OCI-M2 (cell line): Measurements from ENCODE around the gene CASP5.
"Not testable (repeated sequence)": the region's sequence is repeated elsewhere in the genome, so short reads cannot be mapped to it uniquely, and the experiment has no call there.

ENCODE experiments used
- DNase-seq: peaks from one replicate; lab custom pipeline; 2025; ENCODE audit not compliant: unreplicated experiment; lab: John Stamatoyannopoulos, UW

Gene CASP5

DNA sequence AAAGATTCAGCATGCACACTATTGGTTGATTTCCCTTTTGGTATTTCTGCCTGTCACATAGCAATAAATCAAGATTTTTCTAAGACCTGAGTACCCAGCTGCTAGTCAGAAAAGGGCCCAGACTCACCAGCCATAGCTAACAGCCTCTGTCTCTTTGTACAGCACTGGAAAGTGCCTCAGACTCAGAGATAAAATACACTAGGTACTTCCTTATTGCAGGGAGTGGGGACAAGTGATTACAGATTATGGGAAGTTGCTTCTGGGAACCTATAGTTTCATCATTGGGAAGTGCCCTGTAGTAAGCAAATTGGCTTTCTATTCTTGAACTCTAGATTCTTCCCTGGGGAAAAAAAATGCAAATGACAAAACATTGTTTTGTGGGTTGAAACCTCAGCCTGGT is at the start of gene CASP5:
Gene CASP5 (minus strand): TSS at position 166 of the 400 bp plus-strand sequence. CDS start 32 bp downstream, at position 134.
- no peak for DNase-seq

DNA sequence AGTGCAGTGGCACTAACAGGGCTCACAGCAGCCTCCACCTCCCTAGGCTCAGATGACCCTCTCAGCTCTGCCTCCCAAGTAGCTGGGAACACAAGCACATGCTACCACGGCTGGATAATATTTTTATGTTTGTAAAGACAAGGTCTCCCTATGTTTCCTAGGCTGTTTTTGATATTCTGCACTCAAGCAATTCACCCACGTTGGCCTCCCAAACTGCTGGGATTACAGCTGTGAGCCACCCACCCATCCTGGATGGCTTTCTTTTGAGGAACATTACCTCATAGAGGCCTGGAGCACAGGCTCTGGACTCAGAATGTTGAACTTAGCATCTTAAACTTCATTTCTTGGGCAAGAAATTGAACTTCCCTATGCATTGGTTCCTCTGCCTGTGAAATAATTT is 49.1 kb upstream of the CASP5 start:
- not testable (repeated sequence) for DNase-seq

DNA sequence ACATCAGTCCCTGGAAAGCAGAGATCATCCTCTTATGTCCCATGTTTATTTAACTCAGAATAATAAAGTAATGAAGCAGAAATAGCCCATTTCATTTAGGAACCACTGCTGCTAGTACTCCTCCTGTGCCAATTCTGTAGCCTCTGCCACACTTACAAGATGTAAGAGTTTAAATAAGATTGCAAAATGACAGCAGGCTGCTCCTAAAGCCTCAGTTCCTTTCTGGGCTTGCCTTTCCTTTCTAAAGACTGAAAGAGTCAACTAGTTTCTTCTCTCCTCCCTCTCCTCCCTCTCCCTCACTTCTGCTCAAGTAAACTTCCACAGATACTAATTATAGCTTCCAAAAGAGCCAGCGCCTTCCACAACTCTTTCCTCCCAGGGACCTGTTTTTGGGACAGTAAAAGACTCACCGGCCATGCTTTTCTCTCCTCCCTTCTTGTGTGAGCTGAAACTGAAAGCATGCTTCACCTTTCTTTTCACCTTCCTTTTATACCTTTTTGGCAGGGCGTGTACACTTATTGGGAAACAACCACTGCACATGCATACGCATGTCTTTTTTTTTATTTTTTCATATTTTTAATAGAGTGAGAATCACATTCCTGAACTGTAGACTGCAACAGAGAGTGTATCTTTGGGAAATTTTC is 48.2 kb upstream of the CASP5 start:
- DNase-seq: no peak

DNA sequence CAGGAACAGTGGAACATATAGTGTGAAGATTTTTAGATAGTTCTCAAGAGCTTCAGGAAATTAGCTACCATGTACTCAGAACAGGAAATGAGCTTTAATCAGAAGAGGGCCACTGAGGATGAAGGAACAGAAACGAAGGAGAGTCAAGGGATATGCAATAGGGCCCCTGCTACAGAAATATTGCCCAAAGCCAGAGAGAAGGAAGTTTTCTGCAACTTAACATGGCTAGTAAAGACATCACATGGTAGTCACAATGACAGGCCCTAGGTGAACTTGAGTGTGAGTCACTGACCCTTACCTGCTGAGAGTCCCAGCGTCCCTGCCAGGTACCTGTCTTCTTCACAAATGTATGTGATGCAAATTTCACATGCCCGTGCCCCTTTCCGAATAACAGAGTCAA is 47.3 kb upstream of the CASP5 start:
- DNase-seq: no peak

DNA sequence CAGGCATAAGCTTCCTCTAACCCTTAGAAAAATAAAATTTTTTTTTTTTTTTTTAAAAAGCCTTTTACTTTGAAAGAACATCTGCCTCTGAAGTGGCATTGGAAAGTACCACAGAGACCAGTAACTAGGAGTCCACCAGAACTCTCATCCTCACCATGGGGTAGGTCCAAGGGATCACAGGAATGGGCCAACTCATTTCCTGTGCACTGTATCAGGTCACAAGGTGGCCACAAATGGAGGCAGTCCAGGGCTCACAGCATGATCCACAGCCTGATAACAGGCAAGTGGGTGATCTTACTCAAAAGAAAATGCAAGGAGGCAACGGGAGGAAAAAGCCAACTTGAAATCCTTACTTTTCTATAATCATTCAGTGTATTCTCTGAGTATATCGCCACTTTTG is 46.8 kb upstream of the CASP5 start:
- not testable (repeated sequence) for DNase-seq

DNA sequence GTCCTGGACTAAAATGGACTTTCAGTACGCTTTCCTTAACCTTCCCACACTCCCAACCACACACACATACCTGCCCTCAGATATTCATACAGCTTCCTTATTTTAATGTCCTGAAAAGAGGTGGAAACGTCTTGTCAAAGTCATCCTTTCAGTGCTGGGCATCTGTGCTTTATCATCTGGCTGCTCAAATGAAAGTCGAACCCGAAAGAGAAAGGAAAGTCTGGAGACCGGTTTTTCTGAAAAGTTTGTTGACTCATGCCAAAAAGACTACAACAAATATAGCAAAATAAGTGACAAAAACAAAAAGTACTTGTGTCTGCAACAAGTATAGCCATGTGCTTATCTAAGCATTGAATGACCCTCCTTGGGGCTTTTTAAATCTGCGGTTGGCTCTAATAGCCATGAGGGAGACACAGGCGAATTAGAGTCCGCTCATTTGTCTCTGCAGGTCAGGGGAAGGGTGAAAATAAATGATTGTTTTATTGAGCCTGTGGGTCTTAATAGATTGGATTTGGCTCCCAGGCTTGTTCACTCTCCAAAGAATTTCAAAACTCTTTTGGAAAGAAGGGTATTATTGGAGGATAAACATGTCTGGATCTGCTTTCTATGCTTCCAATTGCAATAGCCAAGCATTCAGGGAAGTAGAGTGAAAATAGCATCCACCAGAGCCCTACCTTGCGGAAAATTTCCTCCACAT is 40.4 kb upstream of the CASP5 start:
- DNase-seq: not testable (repeated sequence)

DNA sequence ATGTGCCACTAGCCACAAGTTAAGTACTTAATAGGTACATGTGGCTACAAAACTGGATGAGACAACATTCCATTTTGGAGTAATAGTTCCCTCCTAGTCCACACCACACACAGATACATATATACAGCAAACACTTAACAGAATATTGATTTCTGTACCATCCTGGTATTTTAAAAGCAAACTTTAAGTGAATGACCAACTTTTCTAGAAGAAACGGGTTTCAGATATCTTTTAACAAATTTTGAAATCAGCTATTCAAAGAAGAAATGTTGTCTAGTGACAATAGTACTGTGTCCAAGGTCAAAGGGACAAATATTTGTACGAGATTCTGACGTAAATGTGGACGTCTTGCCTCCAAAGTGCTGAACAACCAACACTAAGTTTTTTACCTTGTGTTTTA is 34.5 kb upstream of the CASP5 start:
- DNase-seq: no peak

DNA sequence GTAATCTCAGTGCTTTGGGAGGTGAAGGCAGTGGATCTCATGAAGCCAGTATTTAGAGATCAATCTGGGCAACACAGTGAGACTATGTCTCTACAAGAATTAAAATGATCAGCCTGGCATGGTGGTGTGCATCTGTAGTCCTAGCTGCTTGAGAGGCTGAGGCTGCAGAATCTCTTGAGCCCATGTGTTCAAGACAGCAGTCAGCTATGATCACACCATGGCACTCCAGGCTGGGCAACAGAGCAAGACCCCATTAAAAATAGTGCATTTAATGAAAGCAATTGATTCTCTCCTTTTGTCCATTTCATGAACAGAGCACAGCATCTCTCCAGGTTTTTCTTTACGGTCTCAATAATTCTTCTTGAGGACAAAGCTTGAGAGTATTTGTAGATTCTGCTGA is 33.5 kb upstream of the CASP5 start:
- DNase-seq: no peak

DNA sequence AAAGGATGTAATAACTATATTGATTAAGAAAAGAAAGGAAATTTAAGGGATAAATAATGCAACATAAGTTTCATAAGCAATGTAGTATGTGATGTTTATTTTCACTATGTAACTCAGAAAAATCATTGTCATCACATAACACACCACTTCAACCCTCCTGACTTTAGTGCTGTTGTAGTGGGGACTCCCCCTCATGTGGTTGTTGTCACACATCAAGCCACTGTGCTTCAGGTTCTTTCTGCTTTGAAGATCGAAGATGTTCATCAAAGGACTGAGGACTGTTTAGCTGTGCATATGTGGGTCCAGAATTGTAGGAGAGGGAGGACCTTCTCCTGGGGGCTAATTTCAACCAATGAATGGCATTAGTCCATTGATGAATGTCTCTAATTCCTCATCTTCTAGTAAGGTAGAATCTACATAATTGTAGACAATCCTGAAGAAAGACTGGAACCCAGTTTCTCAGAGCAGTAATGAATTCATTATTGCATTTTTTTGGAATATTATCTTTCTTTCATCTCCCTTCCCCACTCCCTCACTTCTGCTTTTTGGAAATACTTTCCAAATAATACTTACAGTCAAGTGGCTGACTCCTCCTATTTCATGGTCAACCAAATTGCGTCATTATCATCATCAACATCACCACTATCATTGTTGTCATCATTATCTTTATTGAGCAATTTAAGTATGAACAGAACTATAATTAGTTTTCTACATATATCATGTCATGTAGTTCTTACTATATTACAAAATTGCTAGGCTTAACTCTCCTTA is 31.9 kb upstream of the CASP5 start:
- no peak for DNase-seq

DNA sequence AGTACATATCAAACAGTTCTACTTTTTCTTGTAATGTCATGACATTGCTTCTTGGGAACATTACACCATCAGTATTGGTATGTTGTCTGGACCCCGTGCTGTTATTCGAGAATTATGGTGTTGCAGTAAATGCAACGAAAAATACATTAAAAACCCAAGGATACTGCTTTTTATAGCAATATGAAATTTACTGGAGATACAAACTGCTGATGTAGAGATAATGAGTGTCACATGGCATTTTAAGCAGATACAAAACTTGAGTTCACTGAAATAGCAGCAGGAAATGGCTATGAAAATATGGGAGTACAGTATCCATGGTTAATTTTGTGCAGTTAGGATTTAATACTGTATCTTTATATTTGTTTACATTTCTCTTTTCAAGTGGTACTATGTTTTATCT is 29.5 kb upstream of the CASP5 start:
- DNase-seq: no peak

DNA sequence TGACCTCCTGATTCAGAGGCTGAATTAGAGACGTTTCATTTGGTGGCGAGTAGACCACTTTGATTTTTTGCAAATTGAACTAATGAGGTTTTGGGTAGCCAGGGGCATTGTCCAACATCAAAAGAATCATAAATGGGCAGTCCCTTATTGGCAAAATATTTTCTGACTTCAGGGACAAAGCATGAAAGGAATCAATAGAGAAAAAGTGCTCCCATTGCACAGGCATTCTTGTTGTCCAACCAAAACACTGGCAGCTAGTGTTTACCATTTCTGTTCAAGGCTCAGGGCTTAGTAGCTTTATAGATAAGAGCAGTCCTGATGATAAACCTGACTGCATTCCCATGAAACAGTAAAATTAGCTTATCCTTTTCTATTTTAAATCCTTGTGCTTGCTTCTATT is 28.6 kb upstream of the CASP5 start:
- DNase-seq: no peak

DNA sequence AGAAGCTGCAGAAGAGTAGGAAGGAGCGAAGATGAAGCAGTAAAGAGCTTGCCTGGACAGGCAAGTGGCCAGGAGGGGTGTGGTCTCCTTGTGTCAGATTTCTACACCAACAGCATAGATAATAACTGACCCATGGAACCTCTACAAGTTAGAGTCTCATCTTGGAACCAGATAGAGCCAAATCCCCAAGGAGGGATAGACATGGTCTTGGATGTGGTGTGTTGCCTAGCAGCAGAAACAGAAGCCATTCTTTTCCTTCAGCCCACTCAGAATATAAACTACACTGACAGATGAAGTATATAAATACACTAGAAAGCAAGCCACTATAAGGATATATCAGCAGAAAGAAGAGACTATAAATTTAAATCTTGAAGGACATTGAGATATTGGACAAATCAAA is 26.5 kb upstream of the CASP5 start:
- no peak for DNase-seq

DNA sequence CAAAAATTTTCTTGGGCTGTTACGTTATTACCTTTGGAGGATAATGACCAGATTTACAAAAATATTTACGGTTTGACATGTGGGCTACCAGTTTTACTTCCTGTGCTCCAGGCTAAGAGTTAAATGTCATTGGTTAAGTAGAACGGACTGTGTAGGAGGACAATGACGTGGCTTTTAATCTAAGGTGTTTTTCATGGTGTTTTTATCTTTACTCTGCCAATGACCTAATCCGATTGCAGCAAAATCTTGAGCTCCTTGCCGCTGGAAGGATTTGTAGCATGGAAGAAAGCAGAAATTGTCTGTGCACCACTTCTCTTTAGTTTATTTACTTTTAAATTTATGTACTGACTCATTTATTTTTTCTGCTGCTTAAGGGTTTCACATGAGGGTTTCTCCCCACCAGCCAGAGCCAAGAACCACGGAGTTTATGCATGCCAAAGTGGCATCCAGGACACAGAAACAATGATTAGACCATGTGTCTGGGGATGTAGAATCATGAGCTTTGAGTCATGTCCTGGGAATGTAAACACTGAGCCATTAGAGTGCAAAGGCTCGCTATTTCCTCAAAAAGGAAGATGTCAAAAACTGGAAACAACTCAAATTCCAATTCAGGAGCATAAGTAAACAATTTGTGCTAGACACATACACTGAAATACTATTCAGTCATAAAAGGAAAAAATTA is 24.1 kb upstream of the CASP5 start:
- DNase-seq: no peak

DNA sequence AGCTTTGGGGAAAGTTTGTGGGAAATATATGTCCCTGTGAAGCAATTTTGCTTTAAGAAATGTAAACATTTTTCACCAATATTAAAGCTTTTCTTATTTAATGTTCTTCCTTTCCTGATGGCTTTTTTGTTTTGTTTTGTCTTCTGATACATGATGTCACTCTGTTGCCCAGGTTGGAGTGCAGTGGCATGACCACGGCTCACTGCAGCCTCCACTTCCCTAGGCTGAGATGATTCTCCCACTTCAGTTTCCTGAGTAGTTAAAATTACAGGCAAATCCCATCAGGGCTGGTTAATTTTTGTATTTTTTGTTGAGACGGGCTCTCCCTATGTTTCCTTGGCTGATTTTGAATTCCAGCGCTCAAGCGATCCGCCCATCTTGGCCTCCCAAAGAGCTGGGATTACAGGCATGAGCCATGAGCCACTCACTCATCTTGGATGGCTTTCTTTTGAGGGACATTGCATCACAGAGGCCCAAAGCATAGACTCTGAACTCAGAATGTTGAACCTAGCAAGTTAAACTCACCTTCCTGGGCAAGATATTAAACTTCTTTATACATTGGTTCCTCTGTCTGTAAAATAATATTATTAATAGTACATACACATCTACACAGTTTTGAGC is 22.8 kb upstream of the CASP5 start:
- no peak for DNase-seq

DNA sequence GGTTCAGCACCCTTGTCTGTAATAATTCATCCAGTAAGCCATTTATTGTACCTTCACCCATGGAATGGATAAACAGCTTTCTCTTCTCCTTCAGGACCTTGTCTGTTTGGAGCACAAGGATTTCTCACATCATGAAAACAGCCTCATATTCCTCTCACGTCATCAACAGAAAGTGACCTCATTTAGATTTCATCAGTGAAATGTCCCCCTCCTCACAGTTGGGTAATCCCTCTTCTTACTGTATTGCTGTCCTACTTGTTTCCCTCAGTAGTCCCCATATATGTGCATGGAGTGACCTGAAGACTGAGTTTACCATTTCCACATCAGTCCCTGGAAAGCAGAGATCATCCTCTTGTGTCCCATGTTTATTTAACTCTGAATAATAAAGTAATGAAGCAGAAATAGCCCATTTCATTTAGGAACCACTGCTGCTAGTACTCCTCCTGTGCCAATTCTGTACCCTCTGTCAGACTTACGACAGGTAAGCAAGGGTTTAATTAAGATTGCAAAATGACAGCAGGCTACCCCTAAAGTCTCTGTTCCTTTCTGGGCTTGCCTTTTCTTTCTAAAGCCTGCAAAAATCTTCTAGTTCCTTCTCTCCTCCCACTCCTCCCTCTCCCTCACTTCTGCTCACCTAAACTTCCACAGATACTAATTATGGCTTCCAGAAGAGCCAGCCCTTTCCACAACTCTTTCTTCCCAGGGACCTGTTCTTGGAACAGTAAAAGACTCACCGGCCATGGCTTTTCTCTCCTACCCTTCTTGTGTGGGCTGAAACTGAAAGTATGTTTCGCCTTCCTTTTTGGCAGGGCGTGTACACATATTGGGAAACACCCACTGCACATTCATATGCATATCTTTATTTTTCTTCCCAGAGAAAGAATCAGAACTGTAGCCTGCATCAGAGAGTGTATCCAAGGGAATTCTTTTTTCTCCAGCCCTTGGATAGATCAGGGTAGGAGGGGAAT is 21.9 kb upstream of the CASP5 start, which contains the start of gene CARD16:
Gene CARD16 (minus strand): TSS at position 779 of the 968 bp plus-strand sequence. CDS start 38 bp downstream, at position 741.
- not testable (repeated sequence) for DNase-seq

DNA sequence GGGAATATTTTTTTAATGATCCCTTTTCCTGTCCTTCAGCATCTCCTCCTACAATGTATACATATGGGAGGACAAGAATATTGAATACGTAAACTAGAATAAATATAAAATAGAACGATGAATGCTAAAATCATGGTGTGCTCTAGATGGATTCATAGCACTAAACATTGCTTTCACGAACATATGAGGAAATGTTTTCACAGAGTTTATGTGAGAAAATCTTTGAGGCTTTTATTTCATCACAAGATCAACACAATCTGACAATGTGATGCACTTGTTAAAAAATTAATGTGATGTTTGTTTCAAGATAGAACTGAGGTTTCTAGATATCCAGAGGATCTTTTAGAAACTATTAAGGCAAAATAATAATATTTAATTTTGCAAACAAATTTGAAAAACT is 19.2 kb upstream of the CASP5 start:
- no peak for DNase-seq

DNA sequence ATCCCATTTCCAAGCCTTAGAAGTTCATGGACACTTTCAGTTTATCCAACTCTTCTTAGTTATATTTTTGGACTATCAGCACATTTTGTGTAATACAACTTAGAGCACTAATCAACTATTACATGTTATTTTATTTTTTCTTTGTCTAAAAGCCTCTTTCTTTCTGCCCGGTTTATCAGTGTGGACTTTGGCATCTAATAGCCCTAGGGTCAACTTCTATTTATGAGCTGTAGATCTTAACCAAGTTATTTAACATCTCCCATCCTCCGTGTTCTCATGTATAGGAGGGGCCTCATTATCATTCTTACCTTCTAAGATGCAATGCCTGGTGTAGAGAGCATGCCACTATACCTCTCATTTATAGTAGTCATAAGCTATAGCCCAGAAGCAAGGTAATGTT is 17.7 kb upstream of the CASP5 start:
- no peak for DNase-seq

DNA sequence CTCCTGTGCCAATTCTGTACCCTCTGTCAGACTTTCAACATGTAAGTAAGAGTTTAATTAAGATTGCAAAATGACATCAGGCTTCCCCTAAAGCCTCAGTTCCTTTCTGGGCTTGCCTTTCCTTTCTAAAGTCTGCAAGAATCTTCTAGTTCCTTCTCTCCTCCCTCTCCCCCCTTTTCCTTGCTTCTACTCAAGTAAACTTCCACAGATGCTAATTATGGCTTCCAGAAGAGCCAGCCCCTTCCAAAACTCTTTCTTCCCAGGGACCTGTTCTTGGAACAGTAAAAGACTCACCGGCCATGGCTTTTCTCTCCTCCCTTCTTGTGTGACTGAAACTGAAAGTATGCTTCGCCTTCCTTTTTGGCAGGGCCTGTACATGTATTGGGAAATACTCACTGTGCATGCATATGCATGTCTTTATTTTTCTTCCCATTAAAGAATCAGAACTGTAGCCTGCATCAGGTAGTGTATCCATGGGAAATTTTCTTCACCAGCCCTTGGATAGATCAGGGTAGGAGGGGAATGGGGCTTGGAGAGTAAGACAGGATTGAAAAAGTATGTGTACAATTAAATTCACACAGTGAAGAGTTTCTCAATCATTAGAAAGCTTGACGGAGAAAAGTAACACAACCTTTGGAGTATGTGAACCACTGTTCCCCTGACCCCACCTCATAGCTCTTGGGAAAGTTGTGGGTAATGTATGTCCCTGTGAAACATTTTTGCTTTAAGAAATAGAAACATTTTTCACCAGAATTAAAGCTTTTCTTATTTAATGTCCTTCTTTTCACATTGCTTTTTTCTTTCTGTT is 12.0 kb upstream of the CASP5 start, which contains the start of gene CASP1:
Gene CASP1 (minus strand): TSS at position 332 of the 808 bp plus-strand sequence. CDS start 31 bp downstream, at position 301.
- no peak for DNase-seq

DNA sequence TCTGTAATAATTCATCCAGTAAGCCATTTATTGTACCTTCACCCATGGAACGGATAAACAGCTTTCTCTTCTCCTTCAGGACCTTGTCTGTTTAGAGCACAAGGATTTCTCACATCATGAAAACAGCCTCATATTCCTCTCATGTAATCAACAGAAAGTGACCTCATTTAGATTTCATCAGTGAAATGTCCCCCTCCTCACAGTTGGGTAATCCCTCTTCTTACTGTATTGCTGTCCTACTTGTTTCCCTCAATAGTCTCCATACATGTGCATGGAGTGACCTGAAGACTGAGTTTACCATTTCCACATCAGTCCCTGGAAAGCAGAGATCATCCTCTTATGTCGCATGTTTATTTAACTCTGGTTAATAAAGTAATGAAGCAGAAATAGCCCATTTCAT is 11.4 kb upstream of the CASP5 start:
- not testable (repeated sequence) for DNase-seq
